OCI-LY3 (cell line): ENCODE results near the gene KRT2.

Experiments
- EZH2phosphoT487 ChIP-seq: fragments of 200-600 bp; shearing (Covaris generic); IDR thresholded peaks from 2 replicates; pipeline ENCODE4 v1.6.1; 2018; ENCODE audit warnings: antibody characterized with exemption, mixed run types, low read depth
- TF ChIP-seq, protein P1 (sequence below): fragments of 200-600, 300-600 bp; sonication (generic); IDR thresholded peaks from 2 replicates; pipeline ENCODE4 v1.5.1; 2014; ENCODE audit warnings: antibody characterized with exemption, low read length, low read depth

DNA sequence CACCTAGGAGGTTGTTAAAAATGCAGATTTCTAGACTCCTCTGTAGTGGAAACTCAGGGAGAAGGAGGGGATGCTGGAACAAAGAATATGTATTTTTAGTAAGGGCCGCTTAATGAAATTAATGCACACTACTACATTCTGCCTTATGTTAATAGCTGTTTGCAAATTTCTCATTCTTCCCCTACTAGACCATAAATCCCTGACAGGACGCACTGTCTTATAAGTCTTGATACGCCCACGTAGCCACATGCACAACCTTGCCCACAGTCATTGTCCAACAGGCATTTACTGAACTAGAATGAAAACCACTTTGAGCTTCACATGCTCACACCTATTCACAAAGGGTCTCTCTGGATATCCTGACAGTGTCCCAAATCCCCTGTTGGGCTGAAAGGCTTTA, 10.5 kb downstream of the KRT2 start:
- TF ChIP-seq, protein P1, sequence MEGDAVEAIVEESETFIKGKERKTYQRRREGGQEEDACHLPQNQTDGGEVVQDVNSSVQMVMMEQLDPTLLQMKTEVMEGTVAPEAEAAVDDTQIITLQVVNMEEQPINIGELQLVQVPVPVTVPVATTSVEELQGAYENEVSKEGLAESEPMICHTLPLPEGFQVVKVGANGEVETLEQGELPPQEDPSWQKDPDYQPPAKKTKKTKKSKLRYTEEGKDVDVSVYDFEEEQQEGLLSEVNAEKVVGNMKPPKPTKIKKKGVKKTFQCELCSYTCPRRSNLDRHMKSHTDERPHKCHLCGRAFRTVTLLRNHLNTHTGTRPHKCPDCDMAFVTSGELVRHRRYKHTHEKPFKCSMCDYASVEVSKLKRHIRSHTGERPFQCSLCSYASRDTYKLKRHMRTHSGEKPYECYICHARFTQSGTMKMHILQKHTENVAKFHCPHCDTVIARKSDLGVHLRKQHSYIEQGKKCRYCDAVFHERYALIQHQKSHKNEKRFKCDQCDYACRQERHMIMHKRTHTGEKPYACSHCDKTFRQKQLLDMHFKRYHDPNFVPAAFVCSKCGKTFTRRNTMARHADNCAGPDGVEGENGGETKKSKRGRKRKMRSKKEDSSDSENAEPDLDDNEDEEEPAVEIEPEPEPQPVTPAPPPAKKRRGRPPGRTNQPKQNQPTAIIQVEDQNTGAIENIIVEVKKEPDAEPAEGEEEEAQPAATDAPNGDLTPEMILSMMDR: no peak
- TF ChIP-seq EZH2phosphoT487: no peak
